ENCODE results near the gene IGF1R.

The IGF1R gene

GRCh38 chr15:98943601-98944151 is 295.3 kb downstream of the IGF1R start:
- no peak for DNase-seq (ENCODE audit: low read depth)

GRCh38 chr15:98946301-98947255 is 298.2 kb downstream of the IGF1R start:
- DNase-seq (ENCODE audit: low read depth) = peak; percentile 29

- no peak for DNase-seq (ENCODE audit: low read depth)
Observed at GRCh38 chr15:98948456-98948855, 300.1 kb downstream of the IGF1R start.

GRCh38 chr15:98948941-98949340 is 300.6 kb downstream of the IGF1R start:
- no peak for DNase-seq (ENCODE audit: low read depth)

DNA sequence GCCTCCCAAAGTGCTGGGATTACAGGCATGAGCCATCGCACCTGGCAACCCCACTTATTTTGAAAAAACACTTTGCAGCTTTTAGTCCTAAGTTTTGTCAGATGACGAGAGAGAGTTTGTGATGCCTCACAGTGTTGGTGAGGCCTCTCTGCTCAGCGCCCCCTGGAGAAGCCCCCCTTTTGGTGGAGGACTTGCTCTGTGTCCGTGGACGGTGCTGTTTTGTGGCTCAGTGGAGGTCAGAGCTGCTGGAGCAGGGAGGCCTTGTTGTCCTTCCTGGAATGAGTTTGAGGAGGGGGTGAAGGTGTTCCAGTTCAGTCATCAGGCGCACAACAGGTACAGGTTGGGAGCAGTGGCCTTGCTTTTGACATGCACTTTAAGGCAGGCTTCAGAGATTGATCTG is 301.3 kb downstream of the IGF1R start:
- DNase-seq (ENCODE audit: low read depth) = no peak

GRCh38 chr15:98950248-98950647 is 301.9 kb downstream of the IGF1R start:
- no peak for DNase-seq (ENCODE audit: low read depth)

DNA sequence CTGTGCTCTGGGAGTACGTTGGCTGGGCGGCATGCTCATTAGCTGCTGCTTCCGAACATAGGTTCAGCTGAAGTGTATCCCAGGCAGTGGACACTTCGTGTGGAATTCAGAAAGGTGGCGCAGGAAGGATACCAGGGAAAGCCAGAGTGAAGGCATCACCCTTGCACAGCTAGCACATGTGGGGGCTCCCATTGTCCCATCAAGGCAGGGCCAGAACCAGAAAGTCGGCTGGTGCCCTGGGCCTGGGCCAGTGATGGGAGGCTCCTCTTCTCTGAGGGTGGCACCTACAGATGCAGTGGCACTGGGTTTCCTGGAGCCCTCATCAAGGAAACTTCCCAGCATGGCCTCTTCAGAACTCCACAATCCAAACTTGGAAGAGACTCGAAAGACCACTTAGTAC is 302.7 kb downstream of the IGF1R start:
- no peak for DNase-seq (ENCODE audit: low read depth)

DNA sequence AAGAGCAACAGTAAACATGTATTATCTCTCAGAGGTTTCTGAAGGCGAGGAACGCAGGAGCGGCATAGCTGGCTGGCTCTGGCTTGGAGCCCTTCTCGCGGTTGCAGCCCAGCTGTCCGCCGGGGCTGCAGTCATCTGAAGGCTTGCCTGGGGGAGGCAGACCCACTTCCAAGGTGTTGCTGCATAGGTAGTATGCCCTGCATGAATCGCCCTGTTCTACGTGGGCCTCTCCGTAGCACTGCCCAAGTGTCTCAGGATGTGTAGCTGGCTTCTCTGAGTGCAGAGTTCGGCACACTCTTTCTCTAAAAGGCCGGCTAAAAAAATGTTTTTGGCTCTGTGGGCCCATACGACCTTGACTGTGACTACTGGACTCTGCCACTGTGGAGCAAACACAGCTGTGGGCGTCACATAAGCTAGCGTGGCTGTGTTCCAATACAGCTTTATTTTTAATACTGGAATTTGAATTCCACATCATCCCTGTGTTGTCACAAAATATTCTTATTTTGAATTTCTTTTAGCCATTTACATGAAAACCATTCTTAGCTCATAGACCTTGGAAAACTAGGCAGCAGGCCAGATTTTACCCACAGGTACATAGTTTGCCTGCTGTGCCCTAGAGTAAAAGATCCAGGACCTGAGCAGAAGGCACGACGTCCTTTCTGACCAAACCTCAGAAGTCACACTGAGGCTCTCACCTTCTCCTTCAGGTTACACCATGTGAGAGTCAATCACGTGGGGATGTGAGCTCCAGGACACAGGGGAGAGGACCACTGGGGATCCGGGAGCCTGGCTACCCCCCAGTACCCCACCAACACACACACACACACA is 303.4 kb downstream of the IGF1R start:
- no peak for DNase-seq (ENCODE audit: low read depth)

DNA sequence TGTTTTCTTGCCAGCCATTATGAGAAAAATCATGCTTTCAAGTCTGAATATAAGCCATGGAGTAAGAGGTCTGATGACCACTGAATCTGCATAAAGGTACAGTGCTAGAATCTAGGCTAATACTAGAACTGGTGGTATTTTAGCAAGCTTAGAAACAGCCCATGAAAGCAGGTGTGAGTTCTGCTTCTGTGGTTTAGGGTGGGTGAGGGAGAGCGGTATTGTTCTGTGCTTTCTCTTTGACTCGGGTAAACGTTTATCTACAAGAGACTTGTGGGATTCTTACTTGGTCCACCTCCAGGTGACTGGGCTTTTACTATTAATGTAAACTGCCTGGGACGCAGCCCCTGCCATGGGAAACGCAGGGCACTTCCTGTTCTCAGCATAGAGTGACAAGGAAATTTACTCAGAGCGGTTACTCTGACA is 304.1 kb downstream of the IGF1R start:
- DNase-seq (ENCODE audit: low read depth) = no peak

DNA sequence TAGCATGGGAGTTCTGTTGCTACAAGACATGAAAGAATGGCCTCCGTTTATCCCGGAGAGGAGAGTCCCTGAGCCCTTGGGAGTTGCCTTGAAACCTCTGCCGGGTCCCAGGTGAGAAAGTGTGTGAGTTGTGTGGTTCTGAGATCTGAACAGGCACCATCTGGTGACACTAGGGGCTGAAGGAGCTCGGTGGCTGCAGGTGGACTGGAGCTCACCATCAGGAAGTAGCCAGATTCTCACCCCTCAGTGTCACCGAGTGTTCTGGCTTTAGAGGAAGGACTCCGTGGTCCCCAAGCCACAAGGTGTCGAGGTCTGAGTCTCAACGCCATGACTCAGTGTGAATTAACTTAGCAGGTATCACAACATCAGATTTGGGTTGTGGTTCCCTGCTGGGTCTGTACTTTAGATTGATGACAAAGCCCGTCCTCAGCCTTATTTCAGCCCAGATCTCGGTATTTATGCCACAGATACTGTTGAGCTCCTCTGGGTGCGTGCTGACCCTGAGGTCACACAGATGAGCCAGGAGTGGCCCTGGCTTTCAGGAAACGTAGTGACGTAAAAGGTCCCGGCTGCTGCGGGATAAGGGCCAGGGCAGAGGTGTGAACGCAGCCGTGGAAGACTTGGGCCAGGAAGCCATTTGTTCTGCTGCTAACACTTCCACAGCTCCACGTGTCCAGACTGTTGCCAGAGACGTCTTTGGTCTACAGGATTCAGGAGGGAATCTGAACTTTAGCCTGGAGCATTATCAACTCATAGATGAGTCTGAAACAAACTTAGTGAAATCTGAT is 304.9 kb downstream of the IGF1R start:
- no peak for DNase-seq (ENCODE audit: low read depth)

GRCh38 chr15:98953968-98954367 is 305.6 kb downstream of the IGF1R start:
- DNase-seq (ENCODE audit: low read depth) = no peak

- DNase-seq (ENCODE audit: low read depth) = peak; percentile 78
Observed at GRCh38 chr15:98954411-98954810, 306.1 kb downstream of the IGF1R start.

DNA sequence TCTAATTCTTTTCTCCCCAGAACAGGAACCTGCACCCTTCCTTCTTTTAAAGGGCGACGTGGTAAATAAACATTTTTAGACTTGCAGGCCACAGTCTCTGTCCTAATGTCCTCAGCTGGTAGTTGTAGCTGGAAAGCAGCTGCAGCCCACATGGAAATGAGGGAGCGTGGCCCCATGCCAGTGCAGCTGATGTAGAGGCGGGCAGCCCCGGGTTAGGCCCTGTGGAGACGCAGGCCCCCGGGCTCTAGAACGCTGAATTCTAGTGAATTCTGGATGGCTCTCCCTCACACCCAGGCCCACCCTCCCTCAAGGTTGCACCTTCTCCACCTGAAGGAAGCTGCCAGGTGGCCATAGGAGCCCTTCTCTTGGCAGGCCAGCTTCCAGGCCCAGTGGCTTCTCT is 307.0 kb downstream of the IGF1R start:
- DNase-seq (ENCODE audit: low read depth) = no peak

DNA sequence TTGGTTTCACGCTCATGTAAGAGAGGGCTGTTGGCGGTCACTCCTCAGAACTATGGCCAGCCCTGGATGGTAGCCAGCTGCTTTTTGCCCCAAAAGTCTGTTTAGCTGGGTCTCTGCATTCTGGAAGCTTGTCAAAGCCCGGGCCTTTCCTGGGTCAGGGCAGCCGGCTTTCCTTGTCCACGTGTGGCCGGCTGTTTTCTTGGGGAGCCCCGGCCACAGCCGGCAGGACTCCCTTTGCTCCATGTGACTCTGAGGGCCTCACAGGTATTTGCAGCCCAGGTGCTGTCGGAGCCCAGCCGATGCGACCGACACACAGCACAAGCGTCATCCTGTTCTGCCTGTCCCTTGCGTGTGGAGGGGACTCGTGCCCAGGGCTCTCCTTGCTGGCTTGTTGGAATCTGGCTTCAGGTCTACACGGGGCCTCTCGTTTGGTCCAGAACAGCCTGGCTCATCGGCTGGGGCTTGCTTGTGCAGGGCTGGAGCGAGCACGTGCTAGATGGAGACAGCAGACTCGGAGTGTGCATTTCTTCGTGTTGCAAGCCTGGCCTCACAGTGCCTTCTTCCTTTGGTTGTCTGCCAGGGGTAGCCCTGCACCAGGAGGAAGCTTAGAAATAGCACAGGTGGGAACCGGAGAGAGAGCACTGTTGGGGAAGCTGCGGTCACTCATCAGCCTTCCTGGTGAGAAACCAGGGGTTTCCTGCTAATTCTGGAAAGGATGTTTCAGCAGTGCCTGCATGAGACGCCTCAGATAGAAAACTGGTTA is 307.8 kb downstream of the IGF1R start:
- DNase-seq (ENCODE audit: low read depth) = no peak

DNA sequence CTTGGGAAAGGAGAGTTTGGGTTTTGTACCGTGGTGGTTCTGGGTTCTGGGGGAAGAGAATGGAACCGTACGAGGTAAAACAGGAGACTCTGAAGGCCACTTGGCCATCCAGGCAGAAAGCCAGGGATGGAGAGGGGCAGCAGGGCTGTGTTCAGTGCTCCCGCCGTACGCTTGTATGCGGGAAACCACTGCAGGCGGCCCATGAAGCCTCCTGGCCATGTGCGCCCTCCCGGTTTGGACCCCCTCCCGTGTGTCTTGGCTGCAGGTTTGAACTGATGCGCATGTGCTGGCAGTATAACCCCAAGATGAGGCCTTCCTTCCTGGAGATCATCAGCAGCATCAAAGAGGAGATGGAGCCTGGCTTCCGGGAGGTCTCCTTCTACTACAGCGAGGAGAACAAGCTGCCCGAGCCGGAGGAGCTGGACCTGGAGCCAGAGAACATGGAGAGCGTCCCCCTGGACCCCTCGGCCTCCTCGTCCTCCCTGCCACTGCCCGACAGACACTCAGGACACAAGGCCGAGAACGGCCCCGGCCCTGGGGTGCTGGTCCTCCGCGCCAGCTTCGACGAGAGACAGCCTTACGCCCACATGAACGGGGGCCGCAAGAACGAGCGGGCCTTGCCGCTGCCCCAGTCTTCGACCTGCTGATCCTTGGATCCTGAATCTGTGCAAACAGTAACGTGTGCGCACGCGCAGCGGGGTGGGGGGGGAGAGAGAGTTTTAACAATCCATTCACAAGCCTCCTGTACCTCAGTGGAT is 308.6 kb downstream of the IGF1R start:
- no peak for DNase-seq (ENCODE audit: low read depth)

GRCh38 chr15:98957655-98958054 is 309.3 kb downstream of the IGF1R start:
- DNase-seq (ENCODE audit: low read depth) = no peak

- no peak for DNase-seq (ENCODE audit: low read depth)
Observed at GRCh38 chr15:98958076-98958475, 309.7 kb downstream of the IGF1R start.

- DNase-seq (ENCODE audit: low read depth) = no peak
Observed at GRCh38 chr15:98958918-98959639, 310.7 kb downstream of the IGF1R start.

DNA sequence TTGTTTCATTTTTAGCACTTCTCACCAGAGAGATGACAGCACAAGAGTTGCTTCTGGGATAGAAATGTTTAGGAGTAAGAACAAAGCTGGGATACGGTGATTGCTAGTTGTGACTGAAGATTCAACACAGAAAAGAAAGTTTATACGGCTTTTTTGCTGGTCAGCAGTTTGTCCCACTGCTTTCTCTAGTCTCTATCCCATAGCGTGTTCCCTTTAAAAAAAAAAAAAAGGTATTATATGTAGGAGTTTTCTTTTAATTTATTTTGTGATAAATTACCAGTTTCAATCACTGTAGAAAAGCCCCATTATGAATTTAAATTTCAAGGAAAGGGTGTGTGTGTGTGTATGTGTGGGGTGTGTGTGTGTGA is 311.3 kb downstream of the IGF1R start:
- DNase-seq (ENCODE audit: low read depth) = no peak

GRCh38 chr15:98960555-98961050 is 312.3 kb downstream of the IGF1R start:
- no peak for DNase-seq (ENCODE audit: low read depth)
